Measurements from ENCODE around the gene EPB41L4A.

Gene EPB41L4A

DNA sequence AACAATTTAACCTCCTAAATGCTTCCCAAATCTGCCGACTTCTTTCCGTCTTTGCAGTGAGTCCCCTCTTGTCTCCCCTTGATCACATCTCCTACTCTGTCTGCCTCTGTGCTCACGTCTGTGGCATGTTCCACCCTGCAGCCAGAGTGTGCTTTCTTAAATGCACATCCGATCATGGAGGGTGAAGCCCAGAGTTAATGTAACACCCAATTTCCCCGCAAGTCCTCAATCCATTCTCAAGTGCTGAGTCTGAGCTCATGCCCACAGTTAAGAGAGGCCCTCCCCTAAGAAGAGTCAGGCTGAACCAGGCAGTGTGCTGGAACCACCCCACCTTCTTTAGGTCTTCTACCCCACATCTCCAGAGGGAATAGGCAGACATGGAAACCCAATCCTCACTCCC lies 164.8 kb downstream of the EPB41L4A start:
- H3K23ac ChIP-seq (ENCODE audit: low read length in 2 of 2): no peak overlapping the region
- no peak overlapping the region for H3K27ac ChIP-seq (ENCODE audit: low read length, poor library complexity, severe bottlenecking)
- no peak overlapping the region for H2BK5ac ChIP-seq (ENCODE audit: low read depth, low read length, poor library complexity, severe bottlenecking)
- H3K4me2 ChIP-seq (ENCODE audit: low read length, poor library complexity, severe bottlenecking): no peak overlapping the region
- no peaks in the 10 kb centered on the region for H3K79me1 ChIP-seq (replicated peaks; ENCODE audit: low read length, poor library complexity, severe bottlenecking)
- H2BK120ac ChIP-seq (ENCODE audit: low read depth, low read length): no peak overlapping the region
- H2BK12ac ChIP-seq (ENCODE audit: low read length in 2 of 2): no peak overlapping the region
- H3K14ac ChIP-seq (ENCODE audit: low read length in 2 of 2): no peak overlapping the region
- H2AK5ac ChIP-seq (ENCODE audit: low read length, severe bottlenecking): no peak overlapping the region
- no peak overlapping the region for H4K91ac ChIP-seq (ENCODE audit: low read length)
- peak overlapping the region; percentile 69 for H3K9ac ChIP-seq (ENCODE audit: low read length)
- no peak overlapping the region for H2BK15ac ChIP-seq (ENCODE audit: low read depth, poor library complexity, severe bottlenecking)
- WGBS: 96% methylated on average over 5 of the region's 5 CpGs
- H3K4me3 ChIP-seq (ENCODE audit: insufficient read depth in 1 of 2, low read depth in 1 of 2, low read length in 2 of 2): peak overlapping the region in 1 of 2 experiments; percentile 22
- H3K36me3 ChIP-seq (ENCODE audit: control insufficient read depth in 1 of 2, insufficient read depth in 2 of 2, low read depth in 1 of 2, low read length in 2 of 2): no peaks in the 10 kb centered on the region
- no peak for DNase-seq
- no peak overlapping the region for H3K18ac ChIP-seq (ENCODE audit: low read depth in 1 of 2, low read length in 2 of 2)
- no peak overlapping the region for H3K4ac ChIP-seq (ENCODE audit: low read depth in 1 of 2, low read length in 2 of 2)
- H3K27me3 ChIP-seq (ENCODE audit: control insufficient read depth in 1 of 2, insufficient read depth in 1 of 2, low read length in 2 of 2): no peaks in the 10 kb centered on the region
- no peaks in the 10 kb centered on the region for H3K9me3 ChIP-seq (ENCODE audit: control insufficient read depth, low read length)
- H4K8ac ChIP-seq (ENCODE audit: low read length): no peak overlapping the region
- no peak overlapping the region for H2AFZ ChIP-seq (ENCODE audit: low read depth, low read length)
- no peaks in the 10 kb centered on the region for H3K4me1 ChIP-seq (ENCODE audit: control insufficient read depth, insufficient read depth, low read depth, low read length)

DNA sequence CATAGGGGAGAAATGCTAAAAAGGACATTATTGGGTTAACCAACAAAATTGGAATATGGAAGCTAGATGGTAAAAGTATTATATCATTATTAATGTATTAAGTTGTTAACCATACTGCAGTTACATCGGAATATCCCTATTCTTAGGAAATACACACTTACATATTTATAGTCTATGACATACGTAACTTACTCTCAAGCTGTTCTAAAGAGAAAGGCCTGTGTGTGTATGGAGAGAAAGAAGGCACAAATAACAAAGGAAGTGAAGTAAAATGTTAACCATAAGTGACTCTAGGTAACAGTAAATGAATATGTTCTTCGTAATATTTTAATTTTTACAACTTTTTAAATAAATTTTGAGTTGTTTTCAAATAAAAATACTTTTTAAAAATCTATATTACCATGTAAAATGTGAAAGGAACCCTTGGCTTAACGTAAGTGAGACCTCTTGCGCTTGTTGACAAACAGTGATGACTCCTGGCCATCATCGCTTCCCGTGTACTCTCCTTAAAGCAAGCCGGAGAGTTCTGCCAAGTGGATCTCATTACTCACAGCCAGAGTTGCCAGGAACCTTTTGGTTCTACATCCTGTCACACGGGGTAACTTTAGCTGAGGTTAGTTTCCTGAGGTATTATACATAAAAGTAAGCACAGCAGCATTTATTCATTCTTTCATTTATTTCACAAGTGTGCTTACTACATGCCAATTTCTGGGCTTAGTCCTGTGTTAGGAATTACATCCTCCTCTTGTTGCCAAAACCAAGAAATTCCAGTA lies 165.4 kb downstream of the EPB41L4A start:
- Histone ChIP-seq H3K4ac (ENCODE audit: low read depth in 1 of 2, low read length in 2 of 2) (no peak overlapping the region), H3K4me2 (ENCODE audit: low read length, poor library complexity, severe bottlenecking) (no peak overlapping the region), H4K8ac (ENCODE audit: low read length) (no peak overlapping the region), H2AK5ac (ENCODE audit: low read length, severe bottlenecking) (no peak overlapping the region), H3K18ac (ENCODE audit: low read depth in 1 of 2, low read length in 2 of 2) (no peak overlapping the region), H2BK15ac (ENCODE audit: low read depth, poor library complexity, severe bottlenecking) (no peak overlapping the region), H2BK5ac (ENCODE audit: low read depth, low read length, poor library complexity, severe bottlenecking) (no peak overlapping the region), H3K4me1 (ENCODE audit: control insufficient read depth, insufficient read depth, low read depth, low read length) (no peaks in the 10 kb centered on the region), H3K27ac (ENCODE audit: low read length, poor library complexity, severe bottlenecking) (no peak overlapping the region), H3K4me3 (ENCODE audit: insufficient read depth in 1 of 2, low read depth in 1 of 2, low read length in 2 of 2) (peak overlapping the region in 1 of 2 experiments; percentile 22), H3K27me3 (ENCODE audit: control insufficient read depth in 1 of 2, insufficient read depth in 1 of 2, low read length in 2 of 2) (no peaks in the 10 kb centered on the region), H3K9ac (ENCODE audit: low read length) (peak overlapping the region; percentile 69), H2BK12ac (ENCODE audit: low read length in 2 of 2) (no peak overlapping the region), H2AFZ (ENCODE audit: low read depth, low read length) (no peak overlapping the region), H2BK120ac (ENCODE audit: low read depth, low read length) (no peak overlapping the region), H3K9me3 (ENCODE audit: control insufficient read depth, low read length) (no peaks in the 10 kb centered on the region), H3K36me3 (ENCODE audit: control insufficient read depth in 1 of 2, insufficient read depth in 2 of 2, low read depth in 1 of 2, low read length in 2 of 2) (no peaks in the 10 kb centered on the region), H3K23ac (ENCODE audit: low read length in 2 of 2) (no peak overlapping the region), H3K14ac (ENCODE audit: low read length in 2 of 2) (no peak overlapping the region), H4K91ac (ENCODE audit: low read length) (no peak overlapping the region), H3K79me1 (replicated peaks; ENCODE audit: low read length, poor library complexity, severe bottlenecking) (no peaks in the 10 kb centered on the region)
- no peak for DNase-seq
- 71% methylated on average over 5 of the region's 9 CpGs for WGBS

DNA sequence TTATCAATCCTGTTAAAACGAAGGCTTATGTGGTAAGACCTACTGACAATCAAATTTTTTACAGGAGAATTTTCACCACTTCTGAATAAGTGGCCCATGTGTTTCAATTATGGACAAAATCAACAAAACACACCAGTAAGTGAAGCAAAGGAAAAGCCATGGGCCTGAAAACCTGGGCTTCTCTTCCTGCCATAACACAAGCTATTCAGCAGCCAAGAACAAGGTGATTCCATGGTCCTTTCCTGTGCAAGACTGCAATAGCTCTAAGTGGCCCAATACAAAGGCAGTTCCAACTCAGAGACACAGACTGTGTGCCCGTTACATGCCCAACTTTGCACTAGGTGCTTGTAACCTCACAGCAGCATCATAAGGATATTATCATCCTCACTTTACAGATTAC lies 168.5 kb downstream of the EPB41L4A start:
- 79% methylated on average over 2 of the region's 2 CpGs for WGBS
- Histone ChIP-seq H4K8ac (ENCODE audit: low read length) (no peak overlapping the region), H3K4me2 (ENCODE audit: low read length, poor library complexity, severe bottlenecking) (no peak overlapping the region), H2BK15ac (ENCODE audit: low read depth, poor library complexity, severe bottlenecking) (no peak overlapping the region), H3K9ac (ENCODE audit: low read length) (no peak overlapping the region), H3K4ac (ENCODE audit: low read depth in 1 of 2, low read length in 2 of 2) (no peak overlapping the region), H3K9me3 (ENCODE audit: control insufficient read depth, low read length) (no peaks in the 10 kb centered on the region), H2BK120ac (ENCODE audit: low read depth, low read length) (no peak overlapping the region), H2AK5ac (ENCODE audit: low read length, severe bottlenecking) (no peak overlapping the region), H3K14ac (ENCODE audit: low read length in 2 of 2) (no peak overlapping the region), H3K27me3 (ENCODE audit: control insufficient read depth in 1 of 2, insufficient read depth in 1 of 2, low read length in 2 of 2) (no peaks in the 10 kb centered on the region), H4K91ac (ENCODE audit: low read length) (no peak overlapping the region), H3K4me3 (ENCODE audit: insufficient read depth in 1 of 2, low read depth in 1 of 2, low read length in 2 of 2) (no peak overlapping the region), H3K36me3 (ENCODE audit: control insufficient read depth in 1 of 2, insufficient read depth in 2 of 2, low read depth in 1 of 2, low read length in 2 of 2) (no peaks in the 10 kb centered on the region), H3K18ac (ENCODE audit: low read depth in 1 of 2, low read length in 2 of 2) (no peak overlapping the region), H2BK5ac (ENCODE audit: low read depth, low read length, poor library complexity, severe bottlenecking) (no peak overlapping the region), H3K4me1 (ENCODE audit: control insufficient read depth, insufficient read depth, low read depth, low read length) (no peaks in the 10 kb centered on the region), H3K79me1 (replicated peaks; ENCODE audit: low read length, poor library complexity, severe bottlenecking) (no peaks in the 10 kb centered on the region), H3K27ac (ENCODE audit: low read length, poor library complexity, severe bottlenecking) (no peak overlapping the region), H3K23ac (ENCODE audit: low read length in 2 of 2) (no peak overlapping the region), H2AFZ (ENCODE audit: low read depth, low read length) (no peak overlapping the region), H2BK12ac (ENCODE audit: low read length in 2 of 2) (no peak overlapping the region)
- no peak for DNase-seq

DNA sequence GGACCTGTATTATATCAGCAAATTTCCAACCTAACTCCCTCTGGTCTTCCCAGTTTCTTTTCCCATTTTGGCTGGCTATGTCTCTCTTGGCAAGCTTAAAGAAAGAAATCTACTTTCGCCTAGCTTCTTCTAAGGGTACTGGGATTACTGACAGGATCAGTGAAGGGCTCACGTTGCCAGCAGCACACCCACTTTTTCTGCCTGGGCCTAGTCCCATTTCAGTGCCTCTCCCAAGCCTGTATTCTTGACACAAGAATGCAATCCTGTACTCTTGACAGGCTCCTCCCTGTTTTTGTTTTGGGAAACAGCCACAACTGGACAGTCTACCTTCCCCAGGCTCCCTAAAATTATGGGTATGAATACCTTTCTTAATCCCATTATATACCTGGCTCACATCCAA lies 170.5 kb downstream of the EPB41L4A start:
- H4K8ac ChIP-seq (ENCODE audit: low read length): no peak overlapping the region
- no peak overlapping the region for H2AFZ ChIP-seq (ENCODE audit: low read depth, low read length)
- H3K4me1 ChIP-seq (ENCODE audit: control insufficient read depth, insufficient read depth, low read depth, low read length): no peaks in the 10 kb centered on the region
- H2BK5ac ChIP-seq (ENCODE audit: low read depth, low read length, poor library complexity, severe bottlenecking): no peak overlapping the region
- no peaks in the 10 kb centered on the region for H3K36me3 ChIP-seq (ENCODE audit: control insufficient read depth in 1 of 2, insufficient read depth in 2 of 2, low read depth in 1 of 2, low read length in 2 of 2)
- no peak overlapping the region for H3K27ac ChIP-seq (ENCODE audit: low read length, poor library complexity, severe bottlenecking)
- H3K79me1 ChIP-seq (replicated peaks; ENCODE audit: low read length, poor library complexity, severe bottlenecking): no peaks in the 10 kb centered on the region
- no peak overlapping the region for H2BK12ac ChIP-seq (ENCODE audit: low read length in 2 of 2)
- no peak for DNase-seq
- H3K4me3 ChIP-seq (ENCODE audit: insufficient read depth in 1 of 2, low read depth in 1 of 2, low read length in 2 of 2): no peak overlapping the region
- no peaks in the 10 kb centered on the region for H3K9me3 ChIP-seq (ENCODE audit: control insufficient read depth, low read length)
- no peak overlapping the region for H3K14ac ChIP-seq (ENCODE audit: low read length in 2 of 2)
- no peak overlapping the region for H3K4me2 ChIP-seq (ENCODE audit: low read length, poor library complexity, severe bottlenecking)
- no peak overlapping the region for H3K4ac ChIP-seq (ENCODE audit: low read depth in 1 of 2, low read length in 2 of 2)
- no peak overlapping the region for H2BK120ac ChIP-seq (ENCODE audit: low read depth, low read length)
- no peak overlapping the region for H2AK5ac ChIP-seq (ENCODE audit: low read length, severe bottlenecking)
- 81% methylated on average over 2 of the region's 2 CpGs for WGBS
- H3K23ac ChIP-seq (ENCODE audit: low read length in 2 of 2): no peak overlapping the region
- no peak overlapping the region for H2BK15ac ChIP-seq (ENCODE audit: low read depth, poor library complexity, severe bottlenecking)
- H4K91ac ChIP-seq (ENCODE audit: low read length): no peak overlapping the region
- H3K18ac ChIP-seq (ENCODE audit: low read depth in 1 of 2, low read length in 2 of 2): no peak overlapping the region
- no peaks in the 10 kb centered on the region for H3K27me3 ChIP-seq (ENCODE audit: control insufficient read depth in 1 of 2, insufficient read depth in 1 of 2, low read length in 2 of 2)
- no peak overlapping the region for H3K9ac ChIP-seq (ENCODE audit: low read length)

All from mesenchymal stem cell (in vitro differentiated cells and primary cell).